Measurements from ENCODE around the gene PLET1.

PLET1 gene, protein sequence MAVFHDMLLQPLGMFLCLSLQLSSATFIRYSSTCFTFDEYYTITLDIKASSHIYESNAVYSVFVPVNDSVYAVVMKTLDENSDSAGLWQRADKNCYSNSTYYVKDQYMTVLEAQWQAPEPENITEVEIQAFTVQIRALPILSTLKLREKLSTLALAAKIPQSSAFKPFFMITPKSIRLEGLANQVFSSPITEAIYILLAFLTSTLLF

DNA sequence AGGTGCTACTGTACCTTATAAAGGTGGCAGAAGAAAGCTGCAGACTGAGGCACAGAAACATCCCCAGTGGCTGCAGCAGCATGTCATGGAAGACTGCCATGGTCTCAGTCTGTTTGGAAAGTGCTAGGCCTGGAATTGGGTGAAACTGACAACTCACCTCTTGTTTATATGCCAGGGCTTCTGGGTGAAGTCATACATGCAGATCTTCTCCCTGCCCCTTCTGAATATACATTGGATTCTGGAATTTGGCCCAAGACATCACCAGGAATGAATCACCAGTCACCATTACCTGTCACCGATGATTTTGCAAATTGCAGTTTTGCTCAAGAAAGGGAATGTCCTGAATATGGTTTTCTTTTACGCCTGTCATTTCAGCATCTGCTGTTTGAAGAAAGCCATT lies at the start of gene PLET1:
PLET1 (minus strand) TSS at position 371 of the 400 bp plus-strand sequence; CDS start at position 100, 271 bp downstream.
- Mint-ChIP-seq H3K4me1 (no peaks in the 10 kb centered on the region), H3K27me3 (no peaks in the 10 kb centered on the region), H3K4me3 (no peak within 1 kb of the TSS), H3K9me3 (no peaks in the 10 kb centered on the region), H3K36me3 (peaks cover 7% of the 10 kb centered on the region), H3K27ac (no peak within 1 kb of the TSS)

DNA sequence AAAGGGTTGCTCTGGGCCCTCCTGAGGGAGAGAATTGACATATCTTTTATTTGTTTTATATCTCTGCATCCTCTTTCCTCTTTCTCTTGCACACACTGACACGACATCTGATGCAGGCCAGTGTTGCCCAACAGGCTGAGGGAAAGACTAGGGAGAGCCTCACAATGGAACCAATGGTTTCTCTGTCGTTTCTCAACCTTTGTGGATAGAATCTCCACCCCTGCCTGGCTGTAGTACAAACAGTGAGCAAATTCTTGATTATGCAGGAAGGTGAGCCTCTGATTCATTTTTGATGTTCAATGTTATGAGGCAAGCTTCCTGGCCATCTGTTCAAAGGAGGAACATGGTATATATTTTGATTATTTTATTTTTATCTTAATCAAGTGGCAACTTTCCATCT lies 49.8 kb upstream of the PLET1 start:
- peaks cover 5% of the 10 kb centered on the region for H3K4me1 Mint-ChIP-seq
- no peaks in the 10 kb centered on the region for H3K27me3 Mint-ChIP-seq
- no peak overlapping the region for H3K4me3 Mint-ChIP-seq
- H3K9me3 Mint-ChIP-seq, result peaks cover 8% of the 10 kb centered on the region
- no peak overlapping the region for H3K27ac Mint-ChIP-seq
- peaks cover 7% of the 10 kb centered on the region for H3K36me3 Mint-ChIP-seq

DNA sequence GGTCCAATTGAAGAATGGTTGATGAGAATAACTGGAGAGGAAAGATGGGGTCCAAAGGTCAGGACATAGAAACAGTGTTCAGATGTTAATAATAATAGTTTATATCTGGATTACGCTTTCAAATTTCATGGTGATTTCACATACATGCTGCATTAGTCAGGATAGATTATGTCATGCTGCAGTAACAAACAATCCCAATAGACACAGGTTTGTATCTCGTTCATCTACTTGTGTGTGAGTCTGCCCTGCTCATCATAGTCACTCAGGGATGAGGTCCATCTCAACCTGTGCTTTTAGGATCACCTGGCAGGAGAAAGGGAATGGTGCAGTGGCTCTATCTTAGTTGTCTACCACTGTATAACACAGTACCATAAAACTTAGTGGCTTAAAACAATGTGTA lies 48.0 kb upstream of the PLET1 start:
- Mint-ChIP-seq H3K36me3 (peaks cover 12% of the 10 kb centered on the region), H3K27me3 (no peaks in the 10 kb centered on the region), H3K4me1 (no peaks in the 10 kb centered on the region), H3K27ac (no peak overlapping the region), H3K9me3 (peaks cover 8% of the 10 kb centered on the region), H3K4me3 (no peak overlapping the region)

DNA sequence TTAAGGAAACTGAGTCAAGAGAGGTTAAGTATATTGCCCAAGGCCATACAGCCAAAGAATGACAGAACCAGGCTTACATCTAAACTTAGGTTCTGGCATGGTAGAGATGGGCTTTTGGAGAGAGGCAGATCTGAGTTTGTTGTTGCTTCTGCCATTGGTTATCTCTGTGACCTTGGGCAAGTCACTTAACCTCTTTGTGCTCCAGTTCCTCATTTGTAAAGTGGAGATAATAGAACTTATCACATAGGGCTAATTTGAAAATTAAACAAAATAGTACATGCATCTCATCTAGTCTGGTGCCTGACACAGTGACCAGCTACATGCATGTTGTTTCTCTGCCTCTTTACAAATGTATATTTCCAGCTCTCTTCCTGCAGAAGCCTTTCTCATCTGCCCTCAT lies 47.0 kb upstream of the PLET1 start:
- no peaks in the 10 kb centered on the region for H3K27me3 Mint-ChIP-seq
- H3K4me3 Mint-ChIP-seq, result no peak overlapping the region
- H3K27ac Mint-ChIP-seq, result no peak overlapping the region
- H3K4me1 Mint-ChIP-seq, result no peaks in the 10 kb centered on the region
- H3K36me3 Mint-ChIP-seq, result peaks cover 12% of the 10 kb centered on the region
- H3K9me3 Mint-ChIP-seq, result peaks cover 8% of the 10 kb centered on the region

DNA sequence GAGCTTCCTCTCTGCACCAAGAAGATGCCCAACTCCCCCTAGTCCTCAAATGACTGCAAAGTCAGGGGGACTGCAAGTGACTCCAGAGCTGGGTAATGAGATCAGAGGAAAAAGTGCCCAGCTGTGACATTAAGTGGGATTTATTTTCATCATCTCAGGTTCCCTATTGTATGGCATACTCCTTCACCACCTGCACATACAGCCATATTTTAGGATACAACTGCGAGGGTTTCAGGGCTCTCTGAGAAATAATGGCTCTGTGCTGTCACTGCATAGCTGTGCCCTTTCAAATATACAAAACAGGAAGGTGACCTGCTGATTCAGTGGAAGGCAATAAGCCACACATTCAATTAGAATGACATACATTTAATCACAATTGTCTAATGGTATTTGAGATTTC lies 45.6 kb upstream of the PLET1 start:
- no peaks in the 10 kb centered on the region for H3K27me3 Mint-ChIP-seq
- peaks cover 12% of the 10 kb centered on the region for H3K36me3 Mint-ChIP-seq
- peaks cover 8% of the 10 kb centered on the region for H3K9me3 Mint-ChIP-seq
- H3K27ac Mint-ChIP-seq, result no peak overlapping the region
- H3K4me3 Mint-ChIP-seq, result no peak overlapping the region
- H3K4me1 Mint-ChIP-seq, result peaks cover 2% of the 10 kb centered on the region

DNA sequence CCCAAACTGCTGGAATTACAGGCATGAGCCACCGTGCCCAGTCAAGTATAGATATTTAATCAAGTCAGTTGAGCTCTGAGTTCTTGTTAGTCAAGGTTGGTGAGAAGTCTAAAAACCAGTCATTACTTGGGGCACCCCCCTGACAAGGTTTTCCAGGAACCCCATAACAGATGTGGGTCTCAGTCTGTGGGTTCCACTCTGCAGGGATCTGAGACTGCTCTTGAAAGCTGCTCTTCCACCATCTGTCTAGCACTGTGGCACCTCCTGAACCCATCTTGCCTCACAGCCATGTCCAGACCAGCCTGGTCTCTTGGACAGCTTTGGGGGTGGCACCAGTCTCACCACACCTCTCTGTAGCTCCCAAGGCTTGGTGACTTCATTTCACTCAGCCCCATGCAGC lies 44.3 kb upstream of the PLET1 start:
- Mint-ChIP-seq H3K27me3 (no peaks in the 10 kb centered on the region), H3K4me1 (peaks cover 3% of the 10 kb centered on the region), H3K4me3 (no peak overlapping the region), H3K27ac (no peak overlapping the region), H3K36me3 (peaks cover 12% of the 10 kb centered on the region), H3K9me3 (peaks cover 8% of the 10 kb centered on the region)

DNA sequence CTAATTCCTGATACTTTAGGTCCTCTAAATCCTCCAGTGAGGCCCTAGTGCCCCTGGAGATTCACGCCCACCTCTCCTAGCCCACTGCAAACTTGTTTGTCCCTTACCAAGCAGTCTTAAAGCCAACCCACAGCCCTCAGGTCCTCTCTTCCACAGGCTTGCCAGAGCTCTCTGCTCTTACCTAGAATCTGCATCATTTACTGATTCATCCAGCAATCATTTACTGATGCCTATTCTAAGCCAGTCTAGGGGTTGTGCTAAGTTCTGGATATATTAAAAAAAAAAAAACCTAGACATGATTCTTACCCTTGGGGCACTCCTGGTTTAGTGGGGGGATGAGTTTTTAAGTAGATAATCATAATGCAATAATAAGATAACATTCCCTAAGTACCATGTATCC lies 43.0 kb upstream of the PLET1 start:
- Mint-ChIP-seq H3K9me3 (peaks cover 6% of the 10 kb centered on the region), H3K36me3 (peaks cover 8% of the 10 kb centered on the region), H3K27ac (no peak overlapping the region), H3K4me1 (peaks cover 8% of the 10 kb centered on the region), H3K27me3 (no peaks in the 10 kb centered on the region), H3K4me3 (no peak overlapping the region)

DNA sequence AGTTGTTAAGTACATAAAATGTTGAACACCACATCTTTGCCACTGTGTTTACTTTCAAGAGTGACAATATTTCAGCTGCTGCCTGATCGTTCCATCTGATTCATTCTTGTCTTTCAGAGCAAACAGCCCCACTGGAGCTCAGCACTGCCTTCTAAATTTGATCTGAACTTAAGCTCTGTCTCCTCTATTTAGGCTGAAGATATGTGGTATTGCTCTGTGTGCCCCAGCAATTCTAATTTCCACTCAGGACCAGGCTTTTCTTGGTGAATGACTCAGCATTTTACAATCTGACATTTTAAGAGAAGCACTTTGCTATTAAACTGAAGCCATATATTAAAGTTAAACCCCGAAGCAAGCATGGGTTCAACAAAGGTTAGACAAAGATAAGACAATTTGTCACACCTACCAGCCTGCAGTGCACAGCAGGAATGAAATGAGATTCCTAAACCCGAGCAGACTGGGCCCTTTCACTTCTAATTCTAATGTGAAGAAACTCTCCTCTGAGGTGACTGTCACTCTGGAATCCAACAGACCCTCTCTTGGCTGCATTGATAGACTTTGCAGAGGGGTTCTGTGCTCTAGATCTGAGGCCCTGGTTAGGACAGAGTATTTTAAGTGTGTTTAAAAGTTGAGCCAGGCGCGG lies 41.7 kb upstream of the PLET1 start:
- H3K36me3 Mint-ChIP-seq, result peaks cover 5% of the 10 kb centered on the region
- no peak overlapping the region for H3K27ac Mint-ChIP-seq
- H3K27me3 Mint-ChIP-seq, result no peaks in the 10 kb centered on the region
- peaks cover 20% of the 10 kb centered on the region for H3K4me1 Mint-ChIP-seq
- H3K4me3 Mint-ChIP-seq, result no peak overlapping the region
- H3K9me3 Mint-ChIP-seq, result no peaks in the 10 kb centered on the region

DNA sequence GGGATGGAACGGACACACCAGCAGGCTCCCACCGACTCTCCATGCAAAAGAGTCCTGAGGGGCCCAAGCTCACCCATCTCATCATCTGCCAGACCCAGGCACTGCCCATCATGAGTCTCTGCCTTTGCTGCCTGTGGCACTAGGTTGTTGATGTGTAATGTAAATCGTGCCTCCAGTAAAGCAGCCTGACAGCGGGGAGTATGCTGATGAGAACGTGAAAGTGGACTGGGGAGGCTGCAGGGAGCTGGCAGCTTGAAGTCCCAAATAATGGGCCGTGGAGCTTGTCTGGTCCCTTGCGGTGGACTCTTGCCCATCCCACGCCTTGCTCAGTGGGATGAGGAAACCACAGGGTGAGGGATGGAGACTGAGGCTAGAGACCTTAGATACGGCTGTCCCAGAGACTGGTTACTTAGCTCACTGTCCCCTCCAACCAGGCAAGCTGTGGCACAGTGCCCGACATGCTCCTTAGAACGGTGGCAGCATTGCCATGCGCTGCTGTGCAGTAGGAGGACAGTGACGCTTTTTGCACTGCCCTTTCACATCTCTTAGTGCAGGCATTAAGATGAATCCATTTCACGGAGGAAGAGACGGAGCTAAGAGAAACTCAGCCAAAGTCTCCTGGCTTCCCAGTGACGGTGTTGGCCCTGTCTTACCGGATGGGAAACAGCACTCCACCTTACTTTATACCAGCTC lies 39.6 kb upstream of the PLET1 start:
- no peak overlapping the region for H3K27ac Mint-ChIP-seq
- peaks cover 36% of the 10 kb centered on the region for H3K4me1 Mint-ChIP-seq
- H3K36me3 Mint-ChIP-seq, result peaks cover 5% of the 10 kb centered on the region
- H3K4me3 Mint-ChIP-seq, result no peak overlapping the region
- no peaks in the 10 kb centered on the region for H3K9me3 Mint-ChIP-seq
- H3K27me3 Mint-ChIP-seq, result no peaks in the 10 kb centered on the region

DNA sequence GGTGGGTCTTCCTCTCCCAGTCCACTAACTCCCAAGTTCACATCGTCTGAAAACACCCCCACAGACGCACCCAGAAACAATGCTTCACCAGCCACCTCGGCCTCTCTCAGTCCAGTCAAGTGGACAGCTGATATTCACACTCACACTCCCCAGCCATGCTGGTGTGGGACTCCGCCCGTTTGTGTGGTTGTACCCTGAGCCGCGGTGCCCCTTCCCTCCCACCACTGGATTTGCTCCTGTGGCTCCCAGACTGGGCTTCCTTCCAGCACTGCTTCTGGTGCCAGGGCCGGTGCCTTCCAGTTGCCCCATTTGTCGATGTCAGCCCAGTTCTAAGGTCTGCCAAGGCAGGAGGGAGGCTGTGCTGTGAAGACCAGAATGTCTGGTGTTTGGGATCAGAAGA lies 37.9 kb upstream of the PLET1 start:
- peaks cover 36% of the 10 kb centered on the region for H3K4me1 Mint-ChIP-seq
- H3K9me3 Mint-ChIP-seq, result no peaks in the 10 kb centered on the region
- H3K36me3 Mint-ChIP-seq, result peaks cover 1% of the 10 kb centered on the region
- no peak overlapping the region for H3K27ac Mint-ChIP-seq
- no peak overlapping the region for H3K4me3 Mint-ChIP-seq
- no peaks in the 10 kb centered on the region for H3K27me3 Mint-ChIP-seq

DNA sequence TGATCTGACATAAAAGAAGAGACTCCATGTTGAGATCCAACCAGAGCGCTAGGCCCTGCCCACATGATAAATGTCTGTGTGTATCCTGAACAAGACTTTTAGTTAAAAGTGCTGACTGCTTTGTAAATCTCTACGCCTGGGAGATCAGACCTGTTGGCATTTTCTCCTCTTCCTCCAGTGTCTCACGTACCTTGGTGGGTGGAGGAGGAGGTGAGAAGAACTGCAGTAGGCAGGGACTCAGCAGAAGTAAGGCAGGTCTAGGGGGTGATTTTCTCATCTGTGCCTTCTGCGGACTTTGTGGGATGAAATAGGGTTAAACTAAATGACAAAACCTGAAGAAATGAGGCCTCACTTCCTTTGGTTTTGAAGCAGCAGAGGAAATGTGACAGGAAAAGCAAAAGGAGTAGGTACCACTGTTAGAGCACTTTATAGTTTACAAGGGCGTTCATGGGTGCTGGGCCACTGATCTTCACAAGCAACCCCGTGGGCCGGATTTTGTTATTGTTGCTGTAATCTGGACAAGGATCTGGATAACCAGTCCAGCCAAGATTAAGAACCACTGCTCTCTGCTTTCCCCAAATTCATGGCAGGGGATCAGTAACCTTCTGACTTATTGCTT lies 36.7 kb upstream of the PLET1 start:
- H3K27ac Mint-ChIP-seq, result peak overlapping the region; percentile 87
- H3K4me3 Mint-ChIP-seq, result peak overlapping the region; percentile 46
- H3K9me3 Mint-ChIP-seq, result no peaks in the 10 kb centered on the region
- H3K36me3 Mint-ChIP-seq, result peaks cover 5% of the 10 kb centered on the region
- H3K4me1 Mint-ChIP-seq, result peaks cover 38% of the 10 kb centered on the region
- no peaks in the 10 kb centered on the region for H3K27me3 Mint-ChIP-seq

DNA sequence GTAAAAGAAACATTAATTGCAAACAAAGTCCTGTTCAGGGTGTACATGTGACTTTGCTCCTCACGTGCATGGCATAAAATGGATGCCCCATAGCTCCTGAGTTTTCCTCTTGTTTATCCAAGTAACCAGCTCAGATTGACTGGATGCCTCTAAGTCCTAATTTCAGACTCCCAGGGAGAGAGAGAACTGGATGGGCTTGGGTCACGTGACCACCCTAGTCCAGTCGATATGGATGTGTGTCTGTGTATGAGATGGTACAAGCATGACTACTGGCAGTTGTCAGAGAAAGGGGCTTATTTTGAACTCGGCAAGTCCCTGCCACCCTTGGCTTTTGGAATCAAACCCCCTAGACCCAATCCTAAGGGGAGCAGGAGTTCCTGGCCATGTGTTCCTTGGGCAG lies 35.4 kb upstream of the PLET1 start:
- no peak overlapping the region for H3K4me3 Mint-ChIP-seq
- H3K9me3 Mint-ChIP-seq, result no peaks in the 10 kb centered on the region
- H3K27ac Mint-ChIP-seq, result no peak overlapping the region
- H3K27me3 Mint-ChIP-seq, result no peaks in the 10 kb centered on the region
- H3K4me1 Mint-ChIP-seq, result peaks cover 48% of the 10 kb centered on the region
- peaks cover 11% of the 10 kb centered on the region for H3K36me3 Mint-ChIP-seq

DNA sequence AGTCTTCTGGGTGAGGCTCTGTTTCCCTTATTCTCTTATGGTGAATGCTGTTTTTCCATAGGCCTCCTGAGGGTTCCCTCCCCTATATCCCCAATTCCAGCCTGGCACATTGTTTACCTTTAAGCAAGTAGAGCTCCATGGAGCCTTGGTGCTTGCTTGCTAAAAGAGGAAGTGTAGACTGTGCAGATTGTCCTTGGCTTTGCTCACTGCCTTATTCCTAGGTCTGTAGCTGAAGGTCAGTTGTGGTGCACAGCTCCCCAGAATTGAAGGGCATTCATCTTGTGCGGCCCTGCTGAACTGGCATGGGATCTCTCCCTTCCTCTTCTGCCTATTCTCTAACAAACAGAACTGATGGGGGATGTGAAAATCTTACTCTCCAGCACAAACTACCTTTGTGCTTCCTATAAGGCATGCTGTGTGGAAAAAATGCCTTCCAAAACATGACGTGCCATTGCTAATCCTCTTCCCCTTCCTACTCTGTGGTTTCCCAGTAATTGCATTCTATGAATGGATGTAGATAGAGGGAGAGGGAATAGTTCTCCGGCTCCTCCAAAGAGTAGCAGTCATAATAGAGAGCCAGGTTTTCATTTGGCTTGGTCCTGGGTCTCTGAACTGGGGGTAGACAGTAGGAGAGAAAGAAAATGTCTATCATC lies 34.2 kb upstream of the PLET1 start:
- peaks cover 11% of the 10 kb centered on the region for H3K36me3 Mint-ChIP-seq
- H3K9me3 Mint-ChIP-seq, result no peaks in the 10 kb centered on the region
- no peak overlapping the region for H3K4me3 Mint-ChIP-seq
- peaks cover 53% of the 10 kb centered on the region for H3K4me1 Mint-ChIP-seq
- no peak overlapping the region for H3K27ac Mint-ChIP-seq
- H3K27me3 Mint-ChIP-seq, result no peaks in the 10 kb centered on the region

DNA sequence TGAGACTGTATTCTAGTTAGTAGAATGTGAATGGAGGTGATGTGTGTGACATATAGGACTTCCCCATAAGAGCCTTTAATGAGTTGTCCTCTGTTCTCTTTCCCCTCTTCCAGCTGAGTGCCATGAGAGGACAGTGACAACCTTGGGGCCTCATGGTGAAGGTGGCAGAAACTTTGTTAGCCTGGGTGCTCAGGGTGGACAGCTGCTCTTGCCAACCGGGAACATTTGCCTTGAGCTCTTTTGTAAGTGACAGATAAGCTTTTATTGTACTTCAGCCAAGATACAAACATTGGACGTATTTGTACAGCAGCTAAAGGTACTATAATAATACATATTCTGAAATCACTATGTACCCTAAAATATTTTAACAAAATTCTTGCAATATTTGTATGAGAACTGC lies 33.0 kb upstream of the PLET1 start:
- peaks cover 11% of the 10 kb centered on the region for H3K36me3 Mint-ChIP-seq
- H3K4me1 Mint-ChIP-seq, result peaks cover 55% of the 10 kb centered on the region
- no peak overlapping the region for H3K27ac Mint-ChIP-seq
- no peak overlapping the region for H3K4me3 Mint-ChIP-seq
- H3K27me3 Mint-ChIP-seq, result no peaks in the 10 kb centered on the region
- H3K9me3 Mint-ChIP-seq, result no peaks in the 10 kb centered on the region

DNA sequence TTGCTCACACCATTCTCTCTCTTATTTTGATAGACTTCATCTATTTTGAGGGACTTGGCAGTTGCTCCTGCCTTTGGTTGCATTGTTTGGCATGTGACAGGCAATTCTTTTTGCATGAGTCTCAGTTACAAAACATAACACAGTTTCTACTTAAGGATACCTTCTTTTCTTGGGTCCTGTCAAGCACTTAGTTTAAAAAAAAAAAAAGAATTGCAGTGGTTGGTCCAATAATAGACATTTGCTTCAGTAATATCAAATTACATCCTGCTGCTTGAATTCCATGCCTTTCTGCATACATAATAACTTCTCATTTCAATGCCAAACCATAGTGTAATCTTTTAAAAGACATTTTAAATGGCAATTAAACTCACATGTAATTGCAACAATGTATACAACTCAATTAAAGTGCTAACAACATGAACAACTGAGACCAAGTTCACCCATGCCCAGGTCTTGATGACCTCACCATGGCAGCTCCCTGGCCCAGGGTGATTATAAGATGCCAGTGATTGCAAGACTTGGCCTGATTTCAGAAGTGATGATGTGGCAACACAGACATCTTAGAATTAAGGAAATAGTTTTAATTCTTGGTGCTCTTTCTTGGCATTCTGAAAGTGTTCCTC lies 32.2 kb upstream of the PLET1 start:
- Mint-ChIP-seq H3K27me3 (no peaks in the 10 kb centered on the region), H3K27ac (no peak overlapping the region), H3K9me3 (no peaks in the 10 kb centered on the region), H3K36me3 (peaks cover 11% of the 10 kb centered on the region), H3K4me1 (peaks cover 48% of the 10 kb centered on the region), H3K4me3 (no peak overlapping the region)

All from activated naive CD4-positive, alpha-beta T cell treated with anti-CD3 and anti-CD28 coated beads, Interleukin-2, amount 50 U/mL, for 24 hours (primary cell).